ENCODE results near the gene GGCT.
A peak's percentile ranks its signal among the peaks of the same experiment; 100 is the strongest.
"Not testable (repeated sequence)": the region's sequence is repeated elsewhere in the genome, so short reads cannot be mapped to it uniquely, and the experiment has no call there.

GGCT gene, protein sequence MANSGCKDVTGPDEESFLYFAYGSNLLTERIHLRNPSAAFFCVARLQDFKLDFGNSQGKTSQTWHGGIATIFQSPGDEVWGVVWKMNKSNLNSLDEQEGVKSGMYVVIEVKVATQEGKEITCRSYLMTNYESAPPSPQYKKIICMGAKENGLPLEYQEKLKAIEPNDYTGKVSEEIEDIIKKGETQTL

DNA sequence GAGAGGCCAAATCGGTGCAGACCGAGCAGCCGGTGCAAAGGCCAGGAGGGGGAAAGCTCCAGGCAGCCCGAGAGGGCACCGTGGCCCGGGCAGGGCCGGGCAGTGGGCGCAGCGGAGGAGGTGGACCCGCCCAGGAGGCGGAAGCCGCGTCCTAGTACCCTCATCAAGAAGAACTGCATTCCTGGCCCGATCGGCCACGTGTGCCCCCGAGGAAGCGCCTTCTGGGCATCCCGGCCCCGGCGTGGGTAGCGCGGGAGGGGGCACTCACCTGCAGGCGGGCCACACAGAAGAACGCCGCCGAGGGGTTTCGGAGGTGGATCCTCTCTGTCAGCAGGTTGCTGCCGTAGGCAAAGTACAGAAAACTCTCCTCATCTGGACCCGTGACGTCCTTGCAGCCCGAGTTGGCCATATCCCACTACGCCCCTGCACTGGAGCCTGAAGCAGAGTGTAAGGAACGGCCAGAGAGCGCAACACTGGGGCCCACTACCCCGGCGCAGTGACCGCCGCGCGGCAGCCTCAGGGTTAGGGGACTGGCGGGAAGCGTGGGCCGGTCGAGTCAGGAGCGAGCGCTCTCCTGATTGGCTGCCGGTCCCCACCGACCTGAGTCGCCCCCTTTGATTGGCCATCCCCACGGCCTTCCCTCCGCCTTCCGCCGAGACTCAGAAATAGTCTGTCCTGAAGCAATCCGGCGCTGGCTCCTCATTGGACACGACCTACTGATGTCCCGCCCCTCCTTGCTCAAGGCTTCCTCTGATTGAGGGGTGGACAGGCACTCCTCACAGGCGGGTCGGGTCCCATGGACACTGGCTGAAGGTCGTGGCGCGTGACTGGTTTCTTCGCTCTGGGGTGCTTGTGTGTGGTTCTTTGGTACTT, at the start of gene GGCT:
TSS of gene GGCT (minus strand) at position 529 of the 873 bp plus-strand sequence. CDS start at position 409, 120 bp downstream.
- DNase-seq (ENCODE audit: low read depth): peak; percentile 91

DNA sequence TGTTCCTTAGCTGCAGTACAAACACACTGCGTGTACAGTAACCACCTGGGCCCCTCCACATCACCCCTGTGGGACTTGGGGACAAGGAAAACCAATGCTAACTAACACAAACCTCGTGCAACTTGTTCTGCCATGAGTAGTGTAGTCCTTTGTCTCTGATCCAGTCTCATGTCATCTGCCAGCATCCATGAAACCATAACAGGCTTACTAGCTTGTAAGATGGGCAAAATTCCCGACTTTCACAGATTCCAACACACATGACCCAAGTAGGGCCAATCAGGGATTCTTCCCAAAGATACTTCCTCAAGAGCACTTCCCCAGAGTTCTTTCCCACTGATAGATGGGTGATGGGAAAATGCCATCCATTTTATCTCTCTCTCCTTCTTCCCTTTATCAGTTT, 48.9 kb upstream of the GGCT start:
- no peak for DNase-seq (ENCODE audit: low read depth)

DNA sequence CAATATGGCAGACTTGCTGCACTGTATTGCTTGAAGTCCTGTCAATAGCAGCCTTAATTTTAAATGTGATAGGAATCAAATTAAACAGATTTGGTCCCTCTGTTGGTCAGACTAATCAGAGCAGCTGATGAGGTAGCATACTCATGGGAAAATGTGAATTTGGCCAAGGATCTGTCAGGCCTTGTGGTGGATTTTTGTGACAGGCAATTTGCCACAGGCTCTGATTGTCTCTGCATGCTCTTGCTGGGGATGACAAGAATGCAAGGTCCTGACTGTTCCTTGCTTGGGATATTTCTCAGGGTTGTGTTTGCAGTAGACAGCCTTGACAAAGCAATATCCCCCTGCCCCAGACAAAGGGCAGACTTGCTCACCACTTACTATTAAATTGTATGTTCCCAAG, 48.5 kb upstream of the GGCT start:
- no peak for DNase-seq (ENCODE audit: low read depth)

DNA sequence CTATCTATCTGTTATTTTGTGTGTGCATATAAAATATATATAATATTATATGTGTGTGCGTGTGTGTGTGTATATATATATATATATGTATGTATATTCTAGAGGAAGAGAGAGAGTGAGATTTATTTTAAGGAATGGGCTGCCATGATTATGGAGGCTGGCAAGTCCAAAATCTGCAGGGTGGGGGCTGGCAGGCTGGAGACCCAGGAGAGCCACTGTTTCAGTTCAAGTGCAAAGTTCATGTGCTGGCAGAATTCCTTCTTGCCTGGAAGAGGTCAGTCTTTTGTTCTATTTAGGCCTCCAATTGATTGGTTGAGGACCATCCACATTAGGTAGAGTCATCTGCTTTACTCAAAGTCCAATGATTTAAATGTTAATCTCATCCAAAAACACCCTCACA, 47.7 kb upstream of the GGCT start:
- no peak for DNase-seq (ENCODE audit: low read depth)

DNA sequence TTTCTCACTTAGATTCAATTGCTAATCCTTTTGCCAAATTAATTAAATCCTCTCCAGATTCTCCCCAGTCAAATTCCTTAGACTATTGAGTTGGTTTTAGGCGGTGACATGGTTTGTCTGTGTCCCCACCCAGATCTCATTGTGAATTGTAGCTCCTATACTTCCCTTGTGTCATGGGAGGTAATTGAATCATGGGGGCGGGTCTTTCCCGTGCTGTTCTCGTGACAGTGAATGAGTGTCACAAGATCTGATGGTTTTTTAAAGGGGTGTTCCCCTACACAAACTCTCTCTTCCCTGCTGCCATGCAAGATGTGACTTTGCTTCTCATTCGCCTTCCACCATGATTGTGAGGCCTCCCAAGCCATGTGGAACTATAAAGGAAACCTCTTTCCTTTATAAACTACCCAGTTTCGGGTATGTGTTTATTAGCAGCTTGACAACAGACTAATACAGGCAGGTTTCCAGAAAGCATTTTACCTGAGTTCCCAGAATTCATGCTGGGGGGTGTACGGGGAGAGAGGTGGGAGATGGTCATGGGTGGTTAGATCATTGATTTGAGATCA, 45.4 kb upstream of the GGCT start:
- no peak for DNase-seq (ENCODE audit: low read depth)

DNA sequence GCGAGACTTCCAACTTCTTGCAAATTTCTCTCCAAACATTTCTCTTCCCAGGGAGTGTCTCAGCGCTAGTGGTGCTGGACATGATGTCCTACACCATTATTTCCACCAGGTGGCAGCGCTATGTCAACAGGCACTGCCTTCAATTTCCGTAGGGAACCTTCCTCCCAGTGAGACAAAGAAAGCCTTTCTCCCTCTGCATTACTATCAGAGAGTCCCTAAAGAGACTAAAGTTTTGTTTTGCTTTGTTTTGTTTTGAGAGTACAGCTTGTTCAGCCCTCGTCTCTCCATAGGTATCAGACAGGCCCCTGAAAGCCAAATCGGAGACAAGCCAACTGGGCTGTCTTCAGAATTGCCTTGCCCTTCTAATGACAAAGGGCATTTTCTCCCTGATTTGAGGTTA, 44.2 kb upstream of the GGCT start:
- DNase-seq (ENCODE audit: low read depth): peak; percentile 5

DNA sequence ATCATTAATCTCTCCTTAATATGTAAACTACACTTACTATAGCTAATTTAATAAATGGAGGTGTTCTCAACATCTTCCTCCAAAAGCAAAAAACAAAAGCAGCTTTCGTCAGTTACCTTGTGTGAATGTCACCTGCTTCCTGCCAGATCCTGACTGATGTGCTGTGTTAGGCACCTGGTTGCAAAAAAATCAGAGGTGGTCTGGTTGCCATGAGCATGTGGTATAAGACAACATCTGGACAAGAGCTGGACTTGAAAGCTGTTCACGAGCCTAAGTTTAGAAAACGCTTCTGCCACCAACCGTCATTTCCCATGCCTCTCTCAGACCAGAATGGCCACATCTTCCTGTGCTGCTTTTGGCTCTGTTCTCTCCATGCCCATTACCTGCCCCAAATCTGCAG, 42.0 kb upstream of the GGCT start:
- DNase-seq (ENCODE audit: low read depth): no peak

DNA sequence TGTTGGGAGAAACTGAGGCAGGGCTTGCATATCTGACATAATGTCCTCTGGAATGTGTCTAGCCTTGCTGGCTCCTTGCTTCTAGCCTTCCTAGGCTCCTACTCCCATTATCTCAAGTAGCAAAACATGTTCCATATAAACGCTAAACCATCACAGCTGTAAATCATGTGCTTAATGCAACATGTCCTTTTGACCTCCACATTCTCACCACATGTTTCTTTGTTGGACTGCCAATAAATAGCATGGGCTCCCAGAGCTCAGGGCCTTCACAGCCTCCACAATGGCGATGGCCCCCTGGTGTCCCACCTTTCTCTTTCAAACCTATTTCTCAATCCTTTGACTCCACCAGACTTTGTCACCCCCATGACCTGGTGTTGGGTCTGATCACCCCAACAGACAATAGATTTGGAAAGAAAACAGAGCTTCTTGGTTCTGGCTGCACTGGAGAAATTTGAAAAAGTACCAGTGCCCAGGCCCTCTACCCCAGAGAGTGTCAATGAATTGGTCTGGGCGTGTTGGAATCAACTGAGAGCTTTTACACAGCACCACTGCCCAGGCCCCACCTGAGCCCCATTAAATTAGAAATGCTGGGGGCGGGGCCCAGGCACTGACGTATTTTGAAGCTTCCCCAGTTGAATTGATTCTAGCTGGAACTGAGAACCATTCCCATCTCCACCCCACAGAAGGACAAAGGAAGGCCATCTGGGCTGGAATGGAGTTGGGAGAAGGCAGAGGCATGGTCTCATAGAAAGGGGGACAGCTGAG, 41.3 kb upstream of the GGCT start:
- DNase-seq (ENCODE audit: low read depth): no peak

DNA sequence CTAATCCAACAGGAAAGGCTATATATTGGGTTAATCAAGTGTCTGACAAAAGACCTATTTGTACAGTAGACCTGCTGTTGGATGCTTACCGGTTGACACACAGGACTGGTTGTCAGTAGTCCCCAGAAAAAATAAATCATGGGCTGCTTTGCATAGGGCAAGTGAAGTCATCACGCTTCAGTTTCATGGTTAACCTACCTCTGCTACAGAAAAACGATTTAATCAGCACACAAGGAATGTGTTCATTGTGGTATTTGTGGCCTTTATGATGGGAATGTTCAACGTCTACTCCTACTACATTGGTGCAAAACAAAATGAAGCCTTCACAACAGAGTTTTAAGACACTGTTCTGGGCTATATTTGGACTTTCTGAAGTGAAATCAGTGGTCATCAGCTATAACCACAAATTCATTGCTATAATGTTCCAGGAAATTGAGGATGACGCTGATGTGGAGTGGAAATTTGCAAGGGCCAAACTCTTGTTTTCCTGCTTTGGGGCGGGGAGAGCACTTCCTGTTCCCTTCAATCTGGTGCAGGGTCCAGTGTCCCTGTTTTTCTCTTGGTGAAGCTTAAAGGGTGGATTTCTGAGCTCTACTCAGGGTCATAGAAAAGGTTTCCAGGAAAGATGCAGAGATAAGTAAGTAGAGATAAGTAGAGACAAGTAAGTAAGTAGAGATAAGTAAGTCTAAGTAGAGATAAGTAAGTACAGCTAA, 39.3 kb upstream of the GGCT start:
- DNase-seq (ENCODE audit: low read depth): no peak

DNA sequence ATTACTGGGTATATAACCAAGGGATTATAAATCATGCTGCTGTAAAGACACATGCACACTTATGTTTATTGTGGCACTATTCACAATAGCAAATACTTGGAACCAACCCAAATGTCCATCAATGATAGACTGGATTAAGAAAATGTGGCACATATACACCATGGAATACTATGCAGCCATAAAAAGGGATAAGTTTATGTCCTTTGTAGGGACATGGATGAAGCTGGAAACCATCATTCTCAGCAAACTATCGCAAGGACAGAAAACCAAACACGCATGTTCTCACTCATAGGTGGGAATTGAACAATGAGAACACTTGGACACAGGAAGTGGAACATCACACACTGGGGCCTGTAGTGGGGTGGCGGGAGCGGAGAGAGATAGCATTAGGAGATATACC, 38.5 kb upstream of the GGCT start:
- DNase-seq (ENCODE audit: low read depth): not testable (repeated sequence)

DNA sequence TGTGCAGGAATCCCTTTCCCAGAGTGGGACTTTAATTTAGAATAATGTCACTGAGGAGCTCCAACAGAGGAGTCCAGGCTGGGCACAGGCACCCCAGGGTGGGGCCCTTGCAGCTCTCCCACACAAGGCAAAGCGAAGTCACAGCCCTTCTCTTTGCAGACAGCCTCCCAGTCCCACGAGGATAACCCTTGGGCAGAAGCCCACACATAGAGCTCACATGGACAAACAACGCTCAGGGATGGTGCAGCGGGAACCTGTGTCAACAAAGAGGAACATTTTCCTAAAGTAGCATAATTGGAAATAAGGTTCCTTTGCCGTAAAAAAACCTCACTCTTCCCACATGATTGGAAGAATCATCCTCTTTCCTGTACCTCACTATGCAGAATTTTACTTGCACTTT, 29.3 kb upstream of the GGCT start:
- no peak for DNase-seq (ENCODE audit: low read depth)

DNA sequence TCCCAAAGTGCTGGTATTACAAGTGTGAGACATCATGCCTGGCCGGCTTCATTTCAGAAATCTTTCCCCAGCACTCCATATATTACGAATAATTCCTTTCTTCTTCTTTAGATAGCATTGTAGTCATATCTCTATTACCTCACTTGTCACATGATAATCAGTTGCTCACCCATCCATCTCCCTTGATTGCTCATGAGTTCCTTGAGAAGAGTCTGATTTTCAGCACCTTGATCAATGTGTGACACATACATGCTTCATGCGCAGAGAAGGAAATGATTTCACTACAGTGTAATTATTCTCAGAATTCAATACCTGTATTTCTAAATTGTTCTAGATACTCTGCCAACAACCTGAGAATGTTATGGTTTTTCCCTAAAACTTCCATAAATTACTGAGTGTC, 26.7 kb upstream of the GGCT start:
- DNase-seq (ENCODE audit: low read depth): no peak

DNA sequence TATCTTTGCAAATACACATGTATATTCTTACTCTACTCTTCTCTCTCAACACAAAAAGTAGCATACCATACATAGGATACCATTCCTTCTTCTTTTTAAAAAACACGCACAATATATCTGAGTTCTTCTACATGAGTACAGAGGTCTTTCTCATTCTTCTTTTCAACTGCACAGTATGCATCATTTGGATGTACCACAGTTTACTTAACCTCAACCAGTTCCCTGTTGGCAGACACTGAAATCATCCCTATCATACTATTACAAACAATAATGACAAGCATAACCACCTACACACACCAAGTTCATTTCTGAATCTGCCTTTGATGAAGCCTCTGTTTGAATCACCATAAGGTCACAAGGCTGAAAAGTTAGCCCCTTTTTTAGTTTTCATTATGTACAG, 25.7 kb upstream of the GGCT start:
- no peak for DNase-seq (ENCODE audit: low read depth)

DNA sequence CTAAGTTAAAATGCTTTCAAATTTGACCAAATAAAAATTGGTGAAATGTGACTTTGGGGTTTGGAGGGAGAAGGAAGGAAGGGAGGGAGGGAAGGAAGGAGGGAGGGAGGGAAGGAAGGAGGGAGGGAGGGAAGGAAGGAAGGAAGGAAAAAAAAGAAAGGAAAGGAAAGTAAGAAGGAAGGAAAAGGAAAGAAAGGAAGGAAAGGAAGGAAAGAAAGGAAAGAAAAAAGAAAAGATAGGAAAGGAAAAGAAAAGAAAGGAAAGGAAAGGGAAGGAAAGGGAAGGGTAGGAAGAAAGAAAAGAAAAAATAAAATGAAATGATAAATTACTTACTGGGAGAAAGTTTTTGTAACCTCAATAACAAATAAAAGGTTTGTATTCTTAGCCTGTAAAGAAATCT, 24.1 kb upstream of the GGCT start:
- DNase-seq (ENCODE audit: low read depth): no peak

DNA sequence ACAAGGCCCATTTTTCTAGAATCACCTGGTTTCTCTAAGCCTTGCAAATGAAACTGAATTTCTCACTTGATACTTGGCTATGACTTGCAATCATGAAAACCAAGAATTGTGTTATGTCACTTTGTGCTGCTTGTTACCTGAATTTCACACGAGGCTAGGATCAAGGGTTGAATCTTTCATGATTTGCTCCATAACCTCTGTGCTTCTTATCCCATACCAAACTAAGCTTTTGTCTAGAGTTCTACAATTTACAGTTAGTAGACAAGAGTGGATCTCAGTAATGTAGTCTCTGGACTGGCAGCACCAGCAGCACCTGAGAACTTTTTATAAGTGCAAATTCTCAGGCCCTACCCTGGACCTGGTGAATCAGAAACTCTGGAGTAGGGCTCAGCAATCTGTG, 22.7 kb upstream of the GGCT start:
- not testable (repeated sequence) for DNase-seq (ENCODE audit: low read depth)

DNA sequence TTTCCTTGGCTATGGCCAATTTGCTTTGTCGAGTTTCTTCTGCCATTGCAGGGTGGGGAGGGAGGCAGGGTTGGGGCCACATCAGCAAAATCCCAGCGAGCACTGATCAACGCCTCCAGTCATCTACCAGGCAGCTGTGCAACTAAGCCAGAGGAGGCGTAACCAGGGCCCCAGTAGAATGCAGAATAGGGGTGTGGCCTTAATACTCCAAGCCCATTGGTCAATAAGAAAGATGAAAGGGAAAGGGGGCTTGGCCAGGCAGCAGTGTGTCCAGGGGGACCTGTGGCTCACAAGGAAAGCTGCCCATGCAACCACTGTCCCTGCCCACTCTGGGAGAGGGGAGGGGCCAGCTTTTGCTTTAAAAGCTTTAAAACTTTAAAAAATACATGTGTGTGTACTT, 21.5 kb upstream of the GGCT start:
- DNase-seq (ENCODE audit: low read depth): no peak

DNA sequence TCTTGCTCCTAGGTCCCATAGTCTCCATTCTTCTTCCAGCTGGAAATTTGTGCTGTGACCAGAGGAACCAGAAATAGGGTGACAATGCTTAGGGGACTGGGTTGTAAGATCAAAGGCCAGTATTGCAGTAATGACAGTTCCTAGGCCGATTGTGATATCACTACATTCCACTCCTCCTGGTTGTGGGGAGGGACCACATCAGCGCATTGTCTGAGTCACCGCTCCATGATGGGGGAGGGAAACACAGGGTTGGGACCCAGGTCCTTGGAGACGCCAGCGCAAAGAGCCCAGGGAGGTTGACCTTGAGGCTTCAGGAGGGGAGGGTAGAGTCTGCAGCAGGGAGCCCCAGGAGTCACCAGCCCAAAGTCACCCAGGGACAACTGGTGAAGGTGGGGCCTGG, 20.8 kb upstream of the GGCT start:
- no peak for DNase-seq (ENCODE audit: low read depth)

DNA sequence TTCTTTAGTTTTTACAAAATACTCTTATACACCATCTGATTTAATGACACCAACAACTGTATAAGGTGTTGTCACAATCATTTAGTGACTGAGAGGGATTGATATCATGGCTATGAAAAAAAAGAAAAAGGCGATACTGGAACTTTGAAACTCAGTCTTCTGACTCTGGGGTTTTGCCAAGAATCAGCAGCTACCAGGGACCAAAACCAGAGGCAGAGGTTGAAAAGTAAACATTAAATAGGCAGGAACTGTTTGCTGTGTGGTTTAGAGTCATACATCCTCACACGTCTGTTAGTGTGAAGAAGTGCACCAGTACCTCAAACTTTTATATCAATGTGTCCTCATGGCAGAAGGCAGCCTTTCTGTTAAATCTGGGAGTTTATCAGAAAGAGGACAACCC, 19.9 kb upstream of the GGCT start:
- no peak for DNase-seq (ENCODE audit: low read depth)

DNA sequence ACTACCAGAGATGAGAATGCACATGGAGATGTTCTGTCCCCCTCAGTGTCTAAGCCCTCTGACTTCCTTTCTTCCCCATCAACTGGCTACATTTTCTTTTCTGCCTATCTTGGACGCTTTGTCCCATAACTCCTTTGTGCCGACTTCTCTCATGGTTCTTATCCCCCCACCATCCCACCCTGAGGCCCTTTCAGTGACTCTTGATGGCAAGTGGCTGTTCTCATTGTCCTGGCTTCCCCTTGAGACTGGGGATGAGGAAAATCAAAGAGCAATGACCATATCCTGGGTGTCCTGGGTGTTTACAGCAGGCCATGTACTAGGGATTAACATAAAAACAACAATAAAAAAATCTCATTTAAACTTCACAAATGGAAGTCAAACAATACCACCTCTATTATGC, 18.8 kb upstream of the GGCT start:
- DNase-seq (ENCODE audit: low read depth): no peak

DNA sequence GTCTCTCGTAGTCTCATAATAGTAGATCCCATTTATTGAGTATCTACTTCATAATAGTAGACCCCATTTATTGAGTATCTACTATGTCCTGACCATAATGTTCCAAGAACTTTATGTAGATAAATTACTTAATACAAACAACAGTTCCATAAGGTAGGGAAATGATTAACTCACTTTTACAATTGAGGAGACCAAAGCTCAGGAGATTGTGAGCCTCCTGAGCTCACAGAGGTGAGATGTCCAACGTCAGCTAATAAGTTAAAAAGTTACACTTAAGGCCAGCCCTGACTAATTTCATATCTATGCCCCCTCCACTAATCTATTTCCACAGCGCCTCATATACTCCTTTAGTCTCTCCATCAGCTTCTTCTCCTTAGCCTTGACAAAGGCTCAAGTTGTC, 17.5 kb upstream of the GGCT start:
- no peak for DNase-seq (ENCODE audit: low read depth)

DNA sequence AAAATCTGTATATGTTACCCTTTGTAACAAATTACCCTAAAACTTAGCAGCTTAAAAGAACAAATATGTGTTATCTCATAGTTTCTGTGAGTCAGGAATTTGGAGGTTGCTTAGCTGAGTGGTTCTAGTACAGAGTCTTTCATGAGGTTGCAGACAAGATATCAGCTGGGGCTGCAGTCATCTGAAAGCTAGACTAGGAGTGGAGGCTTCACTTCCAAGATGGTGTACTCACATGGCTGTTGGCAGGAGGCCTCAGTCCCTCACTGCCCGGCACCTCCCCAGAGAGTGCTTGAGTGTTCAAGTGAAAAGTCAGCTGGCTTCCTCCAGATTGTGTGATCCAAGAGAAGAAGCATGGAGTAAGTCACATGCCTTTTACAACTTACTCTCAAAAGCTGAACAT, 16.9 kb upstream of the GGCT start:
- no peak for DNase-seq (ENCODE audit: low read depth)

DNA sequence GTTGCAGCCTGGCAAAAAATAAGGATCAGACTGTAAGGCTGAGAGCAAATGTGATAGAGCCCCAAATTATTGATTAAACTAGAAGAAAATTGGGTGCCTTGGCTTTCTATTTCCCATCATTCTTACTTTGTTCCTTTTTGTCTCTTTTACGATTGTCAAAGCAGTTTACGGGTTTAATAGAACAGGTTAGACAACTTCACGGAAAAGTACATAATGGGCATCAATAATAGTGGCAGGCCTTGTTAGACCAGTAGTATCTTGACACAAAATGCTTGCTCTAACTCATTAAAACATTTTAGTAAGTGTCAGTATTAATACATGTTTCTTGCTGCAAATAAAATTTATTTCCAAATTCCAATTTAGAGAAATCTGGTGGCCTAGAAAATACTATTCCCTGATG, 14.5 kb upstream of the GGCT start:
- no peak for DNase-seq (ENCODE audit: low read depth)
